Tibial artery (tissue), 4 donors: ENCODE data around the gene ANKRD2.
"Not testable (repeated sequence)": the region's sequence is repeated elsewhere in the genome, so short reads cannot be mapped to it uniquely, and the experiment has no call there.

Experiments used
- DNase-seq, 2 donors: peaks; one replicate each; pipeline ENCODE4 v3.0.0-alpha.2; 2019
- H3K27ac ChIP-seq, 2 donors: fragments of 200-600 bp; sonication (generic) in 1 of 2; 1 replicate in 1 of 2; 2 replicates in 1 of 2; pipeline ENCODE4 v1.5.1; 2018 to 2019; ENCODE audit warnings: mild to moderate bottlenecking in 1 of 2
- H3K27me3 ChIP-seq, 2 donors: fragments of 200-600 bp; sonication (generic) in 1 of 2; one replicate each; pipeline versions ENCODE4 v1.5.1 to v1.6.0; 2016 to 2019
- H3K36me3 ChIP-seq, 3 donors: fragments of 200-600 bp; sonication (generic) in 2 of 3; one replicate each; pipeline ENCODE4 v1.5.1; 2016 to 2019; ENCODE audit warnings: mild to moderate bottlenecking in 2 of 3
- H3K4me1 ChIP-seq, 4 donors: fragments of 200-600 bp; sonication (generic) in 2 of 4; 1 replicate in 3 of 4; 2 replicates in 1 of 4; pipeline ENCODE4 v1.5.1; 2016 to 2019
- H3K4me3 ChIP-seq, 2 donors: fragments of 200-600 bp; sonication (generic) in 1 of 2; 1 replicate in 1 of 2; 2 replicates in 1 of 2; pipeline ENCODE4 v1.5.1; 2018 to 2019; ENCODE audit warnings: mild to moderate bottlenecking in 2 of 2
- H3K9me3 ChIP-seq, 3 donors: fragments of 200-600 bp; sonication (generic) in 1 of 3; one replicate each; pipeline ENCODE4 v1.5.1; 2016 to 2019
- CTCF ChIP-seq, 2 experiments: fragments of 200-600 bp in 1 of 2; fragments of 450-650 bp in 1 of 2; IDR thresholded peaks; one replicate each; pipeline ENCODE4 v1.5.1; 2017 to 2019; ENCODE audit warnings: antibody characterized with exemption in 2 of 2, mild to moderate bottlenecking in 1 of 2, moderate library complexity in 1 of 2
- intact Hi-C: fragments of 100-400 bp; cut with DNase I; formaldehyde crosslinking; loops from one replicate; pipeline ENCODE4 v1.15.0; 2023; ENCODE audit warnings: low total_unique reads

Gene ANKRD2, protein sequence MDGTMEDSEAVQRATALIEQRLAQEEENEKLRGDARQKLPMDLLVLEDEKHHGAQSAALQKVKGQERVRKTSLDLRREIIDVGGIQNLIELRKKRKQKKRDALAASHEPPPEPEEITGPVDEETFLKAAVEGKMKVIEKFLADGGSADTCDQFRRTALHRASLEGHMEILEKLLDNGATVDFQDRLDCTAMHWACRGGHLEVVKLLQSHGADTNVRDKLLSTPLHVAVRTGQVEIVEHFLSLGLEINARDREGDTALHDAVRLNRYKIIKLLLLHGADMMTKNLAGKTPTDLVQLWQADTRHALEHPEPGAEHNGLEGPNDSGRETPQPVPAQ

GRCh38 chr10:97572214-97572989 is at the start of gene ANKRD2:
ANKRD2 (plus strand) TSS chr10:97572779; CDS start chr10:97572789, 10 bp downstream.
- TF ChIP-seq CTCF (IDR thresholded peaks at IDR 0.05), result peak; percentile 93 to 94
- intact Hi-C loops, result loop anchor here (1.0 kb wide), 1 partner anchor 41 kb away; no protein-coding TSS in a partner anchor
- no peak within 1 kb of the TSS for H3K27ac ChIP-seq
- H3K36me3 ChIP-seq, result peaks cover 0 to 40% (median 35%) of the 10 kb centered on the region in 3 donors
- no peaks in the 10 kb centered on the region for H3K9me3 ChIP-seq
- DNase-seq, result peak; percentile 80 to 89
- H3K4me1 ChIP-seq, result peaks cover 0 to 41% (median 28%) of the 10 kb centered on the region in 4 donors
- no peak within 1 kb of the TSS for H3K4me3 ChIP-seq
- H3K27me3 ChIP-seq, result no peaks in the 10 kb centered on the region

GRCh38 chr10:97522937-97523336 is 49.6 kb upstream of the ANKRD2 start:
- Histone ChIP-seq H3K4me3 (no peak overlapping the region), H3K36me3 (no peaks in the 10 kb centered on the region), H3K9me3 (no peaks in the 10 kb centered on the region), H3K4me1 (peaks cover 0 to 18% (median 10%) of the 10 kb centered on the region in 4 donors), H3K27me3 (no peaks in the 10 kb centered on the region), H3K27ac (no peak overlapping the region)
- intact Hi-C loops, result no loop called here
- no peak for DNase-seq
- no peak for TF ChIP-seq CTCF (IDR thresholded peaks at IDR 0.05)

GRCh38 chr10:97525086-97525485 is 47.5 kb upstream of the ANKRD2 start:
- Histone ChIP-seq H3K27ac (no peak overlapping the region), H3K27me3 (no peaks in the 10 kb centered on the region), H3K9me3 (no peaks in the 10 kb centered on the region), H3K36me3 (no peaks in the 10 kb centered on the region), H3K4me3 (no peak overlapping the region), H3K4me1 (peaks cover 0 to 5% (median 1%) of the 10 kb centered on the region in 4 donors)
- no peak for TF ChIP-seq CTCF (IDR thresholded peaks at IDR 0.05)
- intact Hi-C loops, result no loop called here
- no peak for DNase-seq

- no peaks in the 10 kb centered on the region for H3K9me3 ChIP-seq
- peaks cover 0 to 5% (median 1%) of the 10 kb centered on the region in 4 donors for H3K4me1 ChIP-seq
- no peak for DNase-seq
- H3K27me3 ChIP-seq, result no peaks in the 10 kb centered on the region
- H3K36me3 ChIP-seq, result no peaks in the 10 kb centered on the region
- no peak for TF ChIP-seq CTCF (IDR thresholded peaks at IDR 0.05)
- intact Hi-C loops, result no loop called here
- H3K27ac ChIP-seq, result no peak overlapping the region
- H3K4me3 ChIP-seq, result no peak overlapping the region
Observed at GRCh38 chr10:97525683-97526110, 46.9 kb upstream of the ANKRD2 start.

DNA sequence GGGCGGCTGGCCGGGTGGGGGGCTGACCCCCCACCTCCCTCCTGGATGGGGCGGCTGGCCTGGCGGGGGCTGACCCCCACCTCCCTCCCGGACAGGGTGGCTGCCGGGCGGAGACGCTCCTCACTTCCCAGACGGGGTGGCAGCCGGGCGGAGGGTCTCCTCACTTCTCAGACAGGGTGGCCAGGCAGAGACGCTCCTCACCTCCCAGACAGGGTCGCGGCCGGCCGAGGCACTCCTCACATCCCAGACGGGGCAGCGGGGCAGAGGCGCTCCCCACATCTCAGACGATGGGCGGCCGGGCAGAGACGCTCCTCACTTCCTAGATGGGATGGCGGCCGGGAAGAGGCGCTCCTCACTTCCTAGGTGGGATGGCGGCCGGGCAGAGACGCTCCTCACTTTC is 43.7 kb upstream of the ANKRD2 start:
- H3K4me1 ChIP-seq, H3K27ac ChIP-seq, H3K4me3 ChIP-seq, H3K36me3 ChIP-seq, intact Hi-C loops, H3K9me3 ChIP-seq, H3K27me3 ChIP-seq, DNase-seq: not testable (repeated sequence)
